ENCODE results near the gene GUCY1A2. TPM values are rescaled to one million over a fixed set of nuclear protein-coding genes. Genes with fewer than 3 reads are reported as not detected.
A peak's percentile ranks its signal among the peaks of the same experiment; 100 is the strongest.
"Not testable (repeated sequence)": the region's sequence is repeated elsewhere in the genome, so short reads cannot be mapped to it uniquely, and the experiment has no call there.

GUCY1A2 gene
- total RNA-seq = 1 to 10 TPM; 1.8 to 9.0 (median 2.9) TPM
- polyA plus RNA-seq = 0.43 TPM
- long read RNA-seq, donor 1, full-length matches to known transcripts = 1 of 2 reads
- long read RNA-seq, donor 1, partial matches to known transcripts = 0 of 2 reads
- long read RNA-seq, donor 1, other reads (novel, unspliced or antisense) = 1 of 2 reads
- long read RNA-seq, donor 2 = 0 reads
- long read RNA-seq, donor 3, partial matches to known transcripts = 1 of 2 reads
- long read RNA-seq, donor 3, other reads (novel, unspliced or antisense) = 1 of 2 reads
- long read RNA-seq, donor 4 = 0 reads

DNA sequence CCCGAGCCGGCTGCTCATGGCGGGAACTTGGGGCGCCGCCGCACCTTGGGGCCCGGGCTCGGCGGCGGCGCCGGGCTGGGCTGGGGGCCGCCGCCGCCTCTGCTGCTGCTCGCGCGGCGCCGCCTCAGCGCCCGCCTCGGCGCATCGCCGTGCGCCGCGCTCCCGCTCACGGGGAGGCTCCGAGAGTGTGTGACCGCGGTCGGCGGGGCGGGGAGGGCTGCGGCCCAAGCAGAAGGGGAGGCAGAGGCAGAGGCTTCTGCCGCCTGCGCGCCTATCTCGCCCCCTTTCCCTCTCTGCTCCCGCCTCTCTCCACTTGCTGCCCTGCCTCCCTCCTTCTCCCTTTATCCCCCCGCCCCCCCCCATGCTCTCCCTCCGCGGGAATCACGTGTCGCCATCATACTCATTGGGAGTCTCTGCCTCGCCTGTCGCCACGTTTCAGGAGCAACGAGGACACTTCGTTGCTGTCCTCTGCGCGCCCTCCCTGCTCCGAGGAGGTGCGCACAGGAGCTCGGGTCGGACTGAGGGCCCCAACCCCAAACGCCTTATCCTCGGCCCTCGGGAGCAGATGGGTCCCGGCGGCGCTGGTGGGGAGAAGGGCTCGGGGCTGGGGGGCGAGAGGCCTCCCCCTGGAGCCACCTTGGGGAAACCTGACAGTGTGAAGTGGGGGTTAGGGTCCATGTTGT lies at the start of gene GUCY1A2:
Gene GUCY1A2 (minus strand): TSS at position 258 of the 683 bp plus-strand sequence. CDS start 421 bp downstream, outside the sequence.
- WGBS = 1% methylated on average over 65 of the region's 67 CpGs
- Histone ChIP-seq H3K4me1 (ENCODE audit: control insufficient read depth, insufficient read depth, low read length) (no peaks in the 10 kb centered on the region), H3K9me3 (ENCODE audit: control insufficient read depth, low read length) (no peaks in the 10 kb centered on the region), H3K27ac (ENCODE audit: low read length) (no peak within 1 kb of the TSS), H3K27me3 (ENCODE audit: control insufficient read depth, insufficient read depth) (no peaks in the 10 kb centered on the region), H3K4me3 (ENCODE audit: low read length) (peak within 1 kb of the TSS; percentile 48)
- peak in 2 of 3 donors; percentile 35 to 69 for DNase-seq
- ATAC-seq = peak; percentile 55 to 58
- intact Hi-C loops (cut with DNase I) = loop anchor here in 2 of 4 donors (10.0 kb wide), 1 partner anchor 294 kb away; no protein-coding TSS in a partner anchor

DNA sequence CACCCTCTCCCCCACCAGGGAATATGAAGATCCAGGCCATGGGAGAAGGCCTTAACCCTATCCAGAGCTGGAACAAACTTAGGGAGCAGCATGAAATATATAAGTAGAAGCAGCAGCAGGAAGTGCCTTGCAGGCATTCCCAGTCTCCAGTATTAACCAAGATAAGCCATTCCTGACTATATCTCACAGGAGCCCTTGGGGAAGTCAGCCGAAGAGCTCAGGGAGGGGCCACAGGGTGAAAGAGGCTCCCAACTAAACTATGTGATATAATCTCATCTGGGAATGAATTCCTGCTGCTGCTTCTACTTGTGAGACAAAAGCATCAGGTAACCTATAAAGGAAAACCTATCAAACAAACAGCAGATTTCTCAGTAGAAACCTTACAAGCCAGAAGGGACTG lies 36.1 kb upstream of the GUCY1A2 start:
- no peaks in the 10 kb centered on the region for H3K27me3 ChIP-seq (ENCODE audit: control insufficient read depth, insufficient read depth)
- no peaks in the 10 kb centered on the region for H3K9me3 ChIP-seq (ENCODE audit: control insufficient read depth, low read length)
- no peak overlapping the region for H3K27ac ChIP-seq (ENCODE audit: low read length)
- DNase-seq = no peak
- H3K4me3 ChIP-seq (ENCODE audit: low read length) = no peak overlapping the region
- intact Hi-C loops (cut with DNase I) = no loop called here
- H3K4me1 ChIP-seq (ENCODE audit: control insufficient read depth, insufficient read depth, low read length) = no peaks in the 10 kb centered on the region
- no peak for ATAC-seq
- WGBS = 22% methylated on average over 1 of the region's 1 CpG

DNA sequence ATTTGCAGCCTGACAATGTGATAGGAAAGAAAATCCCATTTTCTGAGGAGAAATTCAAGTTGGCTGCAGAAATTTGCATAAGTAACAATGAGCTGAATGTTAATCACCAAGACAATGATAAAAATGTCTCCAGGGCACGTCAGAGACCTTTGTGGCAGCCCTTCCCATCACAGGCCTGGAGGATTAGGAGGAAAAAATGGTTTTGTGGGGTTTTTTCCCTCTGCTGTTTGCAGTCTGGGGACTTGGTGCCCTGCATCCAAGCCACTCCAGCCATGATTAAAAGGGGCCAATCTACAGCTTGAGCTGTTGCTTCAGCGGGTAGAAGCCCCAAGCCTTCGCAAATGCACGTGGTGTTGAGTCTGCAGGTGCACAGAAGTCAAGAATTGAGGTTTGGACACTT lies 33.1 kb upstream of the GUCY1A2 start:
- intact Hi-C loops (cut with DNase I) = not testable (repeated sequence)

DNA sequence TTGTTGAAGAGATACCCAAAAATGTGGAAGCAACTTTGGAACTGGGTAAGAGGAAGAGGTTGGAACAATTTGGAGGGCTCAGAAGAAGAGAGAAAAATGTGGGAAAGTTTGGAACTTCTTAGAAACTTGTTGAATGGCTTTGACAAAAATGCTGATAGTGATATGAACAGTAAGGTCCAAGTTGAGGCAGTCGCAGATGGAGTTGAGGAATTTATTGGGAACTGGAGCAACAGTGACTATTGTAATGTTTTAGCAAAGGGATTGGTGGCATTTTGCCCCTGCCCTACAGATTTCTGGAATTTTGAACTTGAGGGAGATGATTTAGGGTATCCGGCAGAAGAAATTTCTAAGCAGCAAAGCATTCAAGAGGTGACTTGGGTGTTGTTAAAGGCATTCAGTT lies 32.6 kb upstream of the GUCY1A2 start:
- H3K27me3 ChIP-seq (ENCODE audit: control insufficient read depth, insufficient read depth); H3K4me3 ChIP-seq (ENCODE audit: low read length); intact Hi-C loops (cut with DNase I); DNase-seq; H3K27ac ChIP-seq (ENCODE audit: low read length); ATAC-seq; H3K4me1 ChIP-seq (ENCODE audit: control insufficient read depth, insufficient read depth, low read length); H3K9me3 ChIP-seq (ENCODE audit: control insufficient read depth, low read length): not testable (repeated sequence)
- WGBS = 92% methylated on average over 2 of the region's 2 CpGs

More for the DNA sequence above, 33.1 kb upstream of the GUCY1A2 start:
- not testable (repeated sequence) for H3K9me3 ChIP-seq (ENCODE audit: control insufficient read depth, low read length); ATAC-seq; H3K27ac ChIP-seq (ENCODE audit: low read length); H3K4me1 ChIP-seq (ENCODE audit: control insufficient read depth, insufficient read depth, low read length); DNase-seq; H3K27me3 ChIP-seq (ENCODE audit: control insufficient read depth, insufficient read depth); H3K4me3 ChIP-seq (ENCODE audit: low read length)
- WGBS = 55% methylated on average over 4 of the region's 4 CpGs

DNA sequence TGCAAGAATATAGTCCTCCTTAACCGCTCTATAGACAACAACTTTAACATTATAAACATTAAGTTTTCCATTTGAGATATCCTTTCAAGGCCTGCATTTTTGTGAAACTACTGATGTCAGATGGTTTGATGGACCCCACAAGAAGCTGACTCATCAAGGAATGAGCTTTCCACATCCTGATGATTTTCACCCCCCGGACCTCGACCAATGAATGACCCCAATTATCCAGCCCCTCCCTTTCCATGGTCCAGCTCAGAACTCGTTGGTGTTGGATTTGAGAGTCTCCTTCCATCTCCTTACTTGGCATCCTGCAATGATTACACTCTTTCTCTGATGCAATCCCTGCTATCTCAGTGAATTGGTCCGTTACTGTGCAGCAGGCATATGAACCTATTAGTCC lies 31.8 kb upstream of the GUCY1A2 start:
- ATAC-seq = no peak
- H3K9me3 ChIP-seq (ENCODE audit: control insufficient read depth, low read length) = no peaks in the 10 kb centered on the region
- intact Hi-C loops (cut with DNase I) = no loop called here
- no peak for DNase-seq
- WGBS = 65% methylated on average over 5 of the region's 5 CpGs
- H3K4me1 ChIP-seq (ENCODE audit: control insufficient read depth, insufficient read depth, low read length) = no peaks in the 10 kb centered on the region
- H3K4me3 ChIP-seq (ENCODE audit: low read length) = no peak overlapping the region
- no peak overlapping the region for H3K27ac ChIP-seq (ENCODE audit: low read length)
- H3K27me3 ChIP-seq (ENCODE audit: control insufficient read depth, insufficient read depth) = no peaks in the 10 kb centered on the region

GRCh38 chr11:107044503-107044902 lies 26.2 kb upstream of the GUCY1A2 start:
- WGBS = 97% methylated on average over 1 of the region's 1 CpG
- Histone ChIP-seq H3K4me1 (ENCODE audit: control insufficient read depth, insufficient read depth, low read length) (no peaks in the 10 kb centered on the region), H3K27ac (ENCODE audit: low read length) (no peak overlapping the region), H3K9me3 (ENCODE audit: control insufficient read depth, low read length) (no peaks in the 10 kb centered on the region), H3K4me3 (ENCODE audit: low read length) (no peak overlapping the region), H3K27me3 (ENCODE audit: control insufficient read depth, insufficient read depth) (no peaks in the 10 kb centered on the region)
- ATAC-seq (no peak), DNase-seq (no peak)
- intact Hi-C loops (cut with DNase I) = no loop called here

DNA sequence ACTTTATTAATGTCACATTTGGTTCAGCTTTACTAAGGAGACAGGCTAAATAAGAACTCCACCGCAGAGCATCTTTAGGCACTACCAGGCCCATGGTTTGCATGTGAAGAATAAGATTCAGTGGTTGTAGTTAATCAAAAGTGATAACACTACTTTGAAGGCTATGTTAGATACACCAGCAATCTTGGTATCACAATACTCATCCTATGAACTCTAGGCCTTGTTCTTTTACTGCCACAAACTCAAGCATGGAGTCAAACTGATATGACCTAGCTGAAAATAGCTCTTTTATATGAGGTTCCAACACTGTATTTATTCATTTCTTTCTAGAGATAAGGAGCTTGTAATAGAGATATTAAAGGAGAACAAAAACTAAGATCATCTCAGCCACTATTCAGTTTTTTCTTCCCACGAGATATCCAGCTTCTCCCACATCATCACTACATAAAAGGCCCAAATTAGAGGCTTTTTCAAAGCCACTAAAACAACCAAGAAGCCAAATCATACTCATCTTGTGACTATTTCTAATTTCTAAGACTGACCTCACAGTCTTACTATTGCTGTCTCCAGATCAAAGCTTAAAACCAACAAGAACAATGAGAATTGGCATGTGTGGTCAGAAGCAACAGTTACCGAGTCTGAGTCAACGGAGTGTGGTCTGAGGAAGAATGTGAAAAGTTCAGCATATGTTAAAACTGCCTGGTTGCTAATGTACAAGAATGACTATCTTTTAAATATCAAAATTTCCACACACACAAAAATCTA lies 25.1 kb upstream of the GUCY1A2 start:
- H3K27me3 ChIP-seq (ENCODE audit: control insufficient read depth, insufficient read depth) = no peaks in the 10 kb centered on the region
- no peak overlapping the region for H3K27ac ChIP-seq (ENCODE audit: low read length)
- no peaks in the 10 kb centered on the region for H3K9me3 ChIP-seq (ENCODE audit: control insufficient read depth, low read length)
- WGBS = 58% methylated on average over 4 of the region's 4 CpGs
- H3K4me1 ChIP-seq (ENCODE audit: control insufficient read depth, insufficient read depth, low read length) = no peaks in the 10 kb centered on the region
- ATAC-seq (no peak), DNase-seq (no peak)
- H3K4me3 ChIP-seq (ENCODE audit: low read length) = no peak overlapping the region
- intact Hi-C loops (cut with DNase I) = no loop called here

GRCh38 chr11:107042748-107043147 lies 24.5 kb upstream of the GUCY1A2 start:
- ATAC-seq (no peak), DNase-seq (no peak)
- H3K27me3 ChIP-seq (ENCODE audit: control insufficient read depth, insufficient read depth) = no peaks in the 10 kb centered on the region
- H3K4me1 ChIP-seq (ENCODE audit: control insufficient read depth, insufficient read depth, low read length) = no peaks in the 10 kb centered on the region
- intact Hi-C loops (cut with DNase I) = no loop called here
- 57% methylated on average over 4 of the region's 4 CpGs for WGBS
- no peak overlapping the region for H3K27ac ChIP-seq (ENCODE audit: low read length)
- no peak overlapping the region for H3K4me3 ChIP-seq (ENCODE audit: low read length)
- H3K9me3 ChIP-seq (ENCODE audit: control insufficient read depth, low read length) = no peaks in the 10 kb centered on the region

GRCh38 chr11:107041088-107041444 lies 22.8 kb upstream of the GUCY1A2 start:
- WGBS = 74% methylated on average over 1 of the region's 1 CpG
- Histone ChIP-seq H3K27ac (ENCODE audit: low read length) (no peak overlapping the region), H3K27me3 (ENCODE audit: control insufficient read depth, insufficient read depth) (no peaks in the 10 kb centered on the region), H3K4me3 (ENCODE audit: low read length) (no peak overlapping the region), H3K4me1 (ENCODE audit: control insufficient read depth, insufficient read depth, low read length) (no peaks in the 10 kb centered on the region), H3K9me3 (ENCODE audit: control insufficient read depth, low read length) (no peaks in the 10 kb centered on the region)
- ATAC-seq (no peak), DNase-seq (no peak)
- intact Hi-C loops (cut with DNase I) = no loop called here

GRCh38 chr11:107040433-107041087 lies 22.3 kb upstream of the GUCY1A2 start:
- ATAC-seq (no peak), DNase-seq (no peak)
- Histone ChIP-seq H3K4me3 (ENCODE audit: low read length) (no peak overlapping the region), H3K9me3 (ENCODE audit: control insufficient read depth, low read length) (no peaks in the 10 kb centered on the region), H3K4me1 (ENCODE audit: control insufficient read depth, insufficient read depth, low read length) (no peaks in the 10 kb centered on the region), H3K27me3 (ENCODE audit: control insufficient read depth, insufficient read depth) (no peaks in the 10 kb centered on the region), H3K27ac (ENCODE audit: low read length) (no peak overlapping the region)
- intact Hi-C loops (cut with DNase I) = no loop called here
- WGBS = 60% methylated on average over 2 of the region's 2 CpGs

DNA sequence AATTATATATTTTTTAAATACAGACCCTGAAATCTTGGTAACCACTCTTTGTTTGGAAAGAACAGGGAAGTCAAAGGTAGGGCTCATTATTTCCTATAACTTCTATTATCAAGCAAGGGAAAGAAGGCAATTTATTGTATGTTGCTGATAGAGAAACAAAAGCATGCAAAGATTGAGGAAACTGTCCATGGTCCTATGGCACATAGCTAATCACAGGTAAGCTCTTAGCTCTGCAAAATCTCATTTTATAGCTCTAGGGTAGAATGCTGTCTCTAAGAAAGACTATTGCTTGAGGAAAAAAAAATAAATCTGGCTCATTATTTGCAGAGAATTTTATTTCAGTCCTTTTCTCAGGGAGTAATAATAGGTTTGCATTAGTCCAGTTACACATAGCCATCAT lies 7.4 kb upstream of the GUCY1A2 start:
- intact Hi-C loops (cut with DNase I) = no loop called here
- Histone ChIP-seq H3K4me1 (ENCODE audit: control insufficient read depth, insufficient read depth, low read length) (no peaks in the 10 kb centered on the region), H3K9me3 (ENCODE audit: control insufficient read depth, low read length) (no peaks in the 10 kb centered on the region), H3K27me3 (ENCODE audit: control insufficient read depth, insufficient read depth) (no peaks in the 10 kb centered on the region), H3K4me3 (ENCODE audit: low read length) (no peak overlapping the region), H3K27ac (ENCODE audit: low read length) (no peak overlapping the region)
- DNase-seq (no peak), ATAC-seq (no peak)
